Psoas muscle (tissue), 8 donors: Measurements from ENCODE around the gene RAB7B. TPM values are rescaled to one million over a fixed set of nuclear protein-coding genes. Genes with fewer than 3 reads are reported as not detected.

Experiments used
- ATAC-seq, 4 donors: fragments of 200-7000 bp; cut with Tn5 transposase; one replicate each; pipeline ENCODE4 v1.9.1; 2020; ENCODE audit warnings: moderate library complexity in 3 of 4, mild to moderate bottlenecking in 2 of 4
- DNase-seq, 2 donors: peaks; one replicate each; pipeline ENCODE4 v3.0.0-alpha.2; 2020
- H3K27ac ChIP-seq: fragments of 200-600 bp; one replicate; pipeline ENCODE4 v1.8.0; 2022
- H3K27me3 ChIP-seq, 3 donors: fragments of 200-600 bp in 1 of 3; one replicate each; pipeline versions ENCODE4 v1.6.1 to v1.8.0; 2013 to 2022; ENCODE audit warnings: low read length in 2 of 3, mild to moderate bottlenecking in 2 of 3, moderate library complexity in 1 of 3; ENCODE audit not compliant: insufficient read depth in 3 of 3
- H3K36me3 ChIP-seq, 2 donors: fragments of 200-600 bp in 1 of 2; one replicate each; pipeline versions ENCODE4 v1.6.1 to v1.8.0; 2013 to 2022; ENCODE audit warnings: low read depth in 1 of 2, mild to moderate bottlenecking in 1 of 2, moderate library complexity in 1 of 2; ENCODE audit not compliant: insufficient read depth in 1 of 2
- H3K4me1 ChIP-seq: fragments of 200-600 bp; one replicate; pipeline ENCODE4 v1.8.0; 2022
- H3K4me3 ChIP-seq: fragments of 200-600 bp; one replicate; pipeline ENCODE4 v1.8.0; 2022; ENCODE audit warnings: mild to moderate bottlenecking
- H3K9me3 ChIP-seq: fragments of 200-600 bp; one replicate; pipeline ENCODE4 v1.8.0; 2022
- WGBS, 3 donors: extraction: QIAGEN DNeasy Blood & Tissue Kit; methylation state at CpG; one replicate each; pipeline versions ENCODE4 v1.1.6 to v1.1.7; 2013; 5-methylcytosine and 5-hydroxymethylcytosine counted together
- intact Hi-C, 2 donors: fragments of 100-400 bp; cut with DNase I; formaldehyde crosslinking; loops; one replicate each; pipeline versions ENCODE4 v1.11.0 to v1.14.2; 2022
- polyA plus RNA-seq, 3 donors: library from polyadenylated mRNA; stranded (reverse); fragments of 200-250 nt; gene quantifications; one replicate each; pipeline ENCODE4 v1.2.3, GENCODE V29; 2013
- total RNA-seq, 4 donors: library from RNA; stranded (reverse); fragmentation: NEBNext Ultra II Directional in 2 of 4; extraction: Animal tissue kit (Norgen Biotek cat#: 25700) in 2 of 4; gene quantifications; one replicate each; pipeline versions ENCODE4 v1.2.1 to v1.2.4, GENCODE V29; 2021 to 2023
- TF ChIP-seq, protein P1 (sequence below): fragments of 200-600 bp; IDR thresholded peaks from one replicate; pipeline ENCODE4 v1.8.0; 2022; ENCODE audit warnings: antibody characterized with exemption
- donor health status: healthy with polysubstance abuse.
- donor health status: DM: no; HTN: no; CAD: no; lungs with moderate emphysema.
- donor health status: Bipolar disorder and iron deficiency.
- donor health status: healthy.
- donor health status: DM: yes; HTN: yes; CAD: no.
- donor health status: DM: no; HTN: no; CAD: no.
- donor health status: DM: no; HTN: no; CAD: no.
- donor health status: DM: yes; HTN: yes; CAD: no.

RAB7B gene
- total and polyA plus RNA-seq, 7 donors = 0.17 to 1.2 (median 0.34) TPM

DNA sequence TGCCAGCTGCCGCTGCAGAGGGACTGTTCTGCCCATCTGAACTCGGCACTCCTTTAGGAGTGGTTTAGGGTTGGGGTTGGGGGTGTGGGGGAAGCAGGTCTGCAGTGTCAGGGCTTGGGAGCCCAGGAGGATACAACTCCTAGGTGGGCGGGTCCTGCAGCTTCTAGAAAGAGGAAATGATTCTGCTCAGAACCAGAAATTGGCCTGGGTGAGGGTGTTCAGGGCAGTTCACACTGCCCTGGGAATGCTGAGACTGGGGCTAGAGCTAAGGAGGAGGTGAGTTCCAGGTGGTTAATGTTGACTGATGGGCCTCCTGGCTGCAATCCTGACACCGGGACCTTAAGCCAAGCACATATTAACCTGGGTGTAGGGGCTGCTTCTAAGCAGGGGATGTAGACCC, 55.2 kb downstream of the RAB7B start:
- ATAC-seq = no peak
- Histone ChIP-seq H3K4me1 (peaks cover 32% of the 10 kb centered on the region), H3K27ac (no peak overlapping the region), H3K4me3 (no peak overlapping the region), H3K9me3 (no peaks in the 10 kb centered on the region), H3K36me3 (no peaks in the 10 kb centered on the region), H3K27me3 (no peaks in the 10 kb centered on the region)
- no peak for DNase-seq
- TF ChIP-seq, protein P1, sequence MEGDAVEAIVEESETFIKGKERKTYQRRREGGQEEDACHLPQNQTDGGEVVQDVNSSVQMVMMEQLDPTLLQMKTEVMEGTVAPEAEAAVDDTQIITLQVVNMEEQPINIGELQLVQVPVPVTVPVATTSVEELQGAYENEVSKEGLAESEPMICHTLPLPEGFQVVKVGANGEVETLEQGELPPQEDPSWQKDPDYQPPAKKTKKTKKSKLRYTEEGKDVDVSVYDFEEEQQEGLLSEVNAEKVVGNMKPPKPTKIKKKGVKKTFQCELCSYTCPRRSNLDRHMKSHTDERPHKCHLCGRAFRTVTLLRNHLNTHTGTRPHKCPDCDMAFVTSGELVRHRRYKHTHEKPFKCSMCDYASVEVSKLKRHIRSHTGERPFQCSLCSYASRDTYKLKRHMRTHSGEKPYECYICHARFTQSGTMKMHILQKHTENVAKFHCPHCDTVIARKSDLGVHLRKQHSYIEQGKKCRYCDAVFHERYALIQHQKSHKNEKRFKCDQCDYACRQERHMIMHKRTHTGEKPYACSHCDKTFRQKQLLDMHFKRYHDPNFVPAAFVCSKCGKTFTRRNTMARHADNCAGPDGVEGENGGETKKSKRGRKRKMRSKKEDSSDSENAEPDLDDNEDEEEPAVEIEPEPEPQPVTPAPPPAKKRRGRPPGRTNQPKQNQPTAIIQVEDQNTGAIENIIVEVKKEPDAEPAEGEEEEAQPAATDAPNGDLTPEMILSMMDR = no peak
- intact Hi-C loops = loop anchor here in 1 of 2 donors (2.0 kb wide), 1 partner anchor 23 kb away; no protein-coding TSS in a partner anchor
- WGBS, 3 donors = 81 to 90% (median 86%) methylated on average over 4 of the region's 4 CpGs

DNA sequence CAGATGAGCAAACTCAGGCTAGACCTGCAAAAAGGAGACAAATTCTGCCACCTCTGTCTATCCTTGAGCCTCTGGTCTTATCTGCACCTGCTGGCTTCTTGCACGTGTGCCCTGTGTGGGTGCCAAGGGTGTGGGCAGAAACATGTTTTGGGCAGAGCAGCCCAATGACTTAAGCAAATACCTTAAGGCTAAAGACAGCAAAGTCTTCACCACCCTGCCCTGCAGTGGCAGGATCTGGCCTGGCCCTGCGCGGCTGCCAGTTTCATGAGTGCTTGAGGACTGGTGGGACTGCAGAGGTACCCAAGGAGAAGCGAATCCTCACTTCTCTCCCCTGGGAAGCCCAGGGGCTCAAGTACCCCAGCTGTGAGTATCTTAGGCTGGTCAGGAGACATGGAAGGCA, 56.2 kb downstream of the RAB7B start:
- DNase-seq (peak in 1 of 2 donors; percentile 66), ATAC-seq (peak in 3 of 4 donors; percentile 15 to 53 (median 23))
- Histone ChIP-seq H3K27me3 (no peaks in the 10 kb centered on the region), H3K27ac (no peak overlapping the region), H3K4me1 (peaks cover 30% of the 10 kb centered on the region), H3K36me3 (no peaks in the 10 kb centered on the region), H3K4me3 (no peak overlapping the region), H3K9me3 (no peaks in the 10 kb centered on the region)
- WGBS, 3 donors = 67 to 70% (median 70%) methylated on average over 4 of the region's 4 CpGs
- TF ChIP-seq, protein P1 = no peak
- intact Hi-C loops = no loop called here

DNA sequence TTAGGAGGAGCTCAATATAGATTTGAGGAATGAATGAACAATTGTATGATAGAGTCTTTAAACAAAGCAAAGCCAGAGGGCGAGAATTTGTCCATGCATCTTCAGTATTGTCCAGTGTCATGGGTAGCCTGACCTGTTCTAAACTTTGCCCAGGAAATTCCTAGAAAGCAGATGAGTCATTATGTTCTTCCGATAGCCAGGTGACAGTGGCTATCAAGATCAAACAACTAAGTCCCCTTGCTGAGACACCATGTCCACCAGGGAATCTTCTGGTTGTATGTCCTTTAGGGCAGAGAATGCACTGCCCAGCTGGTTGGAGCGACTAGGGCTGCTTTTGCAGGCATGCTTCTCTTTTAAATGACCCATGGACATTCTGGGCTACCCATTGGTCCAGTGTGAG, 58.1 kb downstream of the RAB7B start:
- WGBS, 3 donors = 78 to 90% (median 81%) methylated on average over 3 of the region's 3 CpGs
- ATAC-seq (no peak), DNase-seq (no peak)
- Histone ChIP-seq H3K27ac (no peak overlapping the region), H3K4me1 (peaks cover 12% of the 10 kb centered on the region), H3K9me3 (no peaks in the 10 kb centered on the region), H3K4me3 (no peak overlapping the region), H3K27me3 (no peaks in the 10 kb centered on the region), H3K36me3 (no peaks in the 10 kb centered on the region)
- intact Hi-C loops = no loop called here
- TF ChIP-seq, protein P1 = no peak

DNA sequence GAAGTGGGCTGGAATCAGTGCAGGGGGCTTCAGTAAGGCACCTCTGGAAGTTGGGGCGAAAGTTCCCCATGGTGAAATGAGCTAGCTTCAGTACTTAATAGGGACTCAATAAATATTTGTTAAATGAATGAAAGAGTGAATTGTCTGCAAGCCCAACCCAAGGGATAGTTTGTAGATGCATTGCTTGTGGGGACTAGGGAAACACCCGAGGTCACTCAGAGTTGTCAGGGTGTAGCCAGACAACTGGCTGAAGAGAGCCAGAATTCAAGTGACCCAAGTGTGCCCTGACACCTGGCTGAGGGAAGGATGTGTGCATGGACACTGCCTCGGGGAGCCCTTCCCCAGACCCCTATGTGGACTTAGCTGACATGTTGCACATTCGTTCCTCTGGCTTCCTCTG, 58.7 kb downstream of the RAB7B start:
- Histone ChIP-seq H3K4me1 (peaks cover 6% of the 10 kb centered on the region), H3K36me3 (no peaks in the 10 kb centered on the region), H3K27me3 (no peaks in the 10 kb centered on the region), H3K4me3 (no peak overlapping the region), H3K27ac (no peak overlapping the region), H3K9me3 (no peaks in the 10 kb centered on the region)
- TF ChIP-seq, protein P1 = no peak
- 66 to 72% (median 67%) methylated on average over 4 of the region's 4 CpGs for WGBS, 3 donors
- intact Hi-C loops = no loop called here
- DNase-seq (no peak), ATAC-seq (no peak)

DNA sequence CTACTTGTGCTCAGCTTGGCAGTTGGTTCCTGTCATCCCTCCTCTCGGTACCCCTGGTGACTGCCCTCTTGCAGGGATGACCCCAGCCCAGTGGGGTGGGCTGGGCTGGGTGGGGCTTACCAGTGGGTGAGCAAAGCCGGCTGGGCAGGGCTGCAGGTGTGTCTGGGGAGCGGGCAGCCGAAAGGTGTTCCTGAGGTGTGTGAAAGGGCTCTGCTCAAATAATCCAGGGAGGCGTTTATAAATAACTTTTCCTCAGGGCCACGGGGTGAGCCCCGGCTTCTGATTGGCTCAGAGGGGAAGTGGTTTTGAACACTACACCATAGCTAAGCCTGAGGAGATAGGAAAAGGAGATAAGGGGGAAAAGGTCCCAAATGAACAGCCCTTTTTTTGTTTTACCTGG, 60.0 kb downstream of the RAB7B start, which contains the start of gene SLC26A9:
TSS of gene SLC26A9 (minus strand) at position 212 of the 400 bp plus-strand sequence. CDS start 7,636 bp downstream, outside the sequence.
- intact Hi-C loops = no loop called here
- Histone ChIP-seq H3K4me3 (no peak within 1 kb of the TSS), H3K4me1 (peaks cover 4% of the 10 kb centered on the region), H3K27ac (no peak within 1 kb of the TSS), H3K27me3 (no peaks in the 10 kb centered on the region), H3K36me3 (no peaks in the 10 kb centered on the region), H3K9me3 (no peaks in the 10 kb centered on the region)
- TF ChIP-seq, protein P1 = no peak
- no peak for ATAC-seq
- no peak for DNase-seq
- 63 to 66% (median 65%) methylated on average over 7 of the region's 7 CpGs for WGBS, 3 donors
